ENCODE measurements around the gene PYY. TPM values are rescaled to one million over a fixed set of nuclear protein-coding genes. Genes with fewer than 3 reads are reported as not detected.

The PYY gene
- total and polyA plus RNA-seq, 2 donors from 2014 or later: not detected

DNA sequence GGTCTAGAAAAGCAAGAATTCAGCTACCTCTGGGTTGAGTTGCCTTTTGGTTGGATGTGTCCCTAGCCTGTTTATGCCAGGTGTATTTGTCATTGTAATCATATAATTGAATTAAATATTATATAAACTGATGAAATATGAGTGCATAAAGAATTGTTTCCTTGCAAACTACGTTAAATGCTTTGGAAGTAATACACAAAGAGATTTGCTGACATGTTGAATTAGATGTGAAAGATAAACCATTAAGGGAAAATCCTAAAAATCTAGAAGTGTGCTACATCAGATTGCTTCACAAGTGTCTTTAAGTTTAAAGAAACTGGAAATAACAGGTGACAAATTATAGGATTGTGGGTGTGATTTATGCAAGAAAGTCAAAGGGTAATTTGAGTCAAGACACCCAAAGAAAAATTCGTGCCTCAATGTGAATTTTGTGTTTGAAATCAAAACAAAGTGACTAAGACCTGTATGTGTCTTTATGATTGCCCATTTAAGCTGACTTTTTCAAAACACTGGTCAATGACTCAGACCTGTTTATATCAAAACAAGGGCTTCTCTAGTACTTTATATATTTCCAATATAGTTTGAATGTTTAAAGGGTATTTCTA is 5.1 kb upstream of the PYY start:
- Histone ChIP-seq H3K27ac (ENCODE audit: low read depth in 2 of 2, low read length in 2 of 2) (no peak overlapping the region), H3K9ac (ENCODE audit: low read length in 3 of 3) (no peak overlapping the region), H3K27me3 (ENCODE audit: control insufficient read depth, insufficient read depth, low read length) (no peaks in the 10 kb centered on the region), H3K4me1 (ENCODE audit: control insufficient read depth in 2 of 3, insufficient read depth in 2 of 3, low read depth in 1 of 3, low read length in 3 of 3) (no peaks in the 10 kb centered on the region), H3K9me3 (ENCODE audit: control insufficient read depth in 2 of 3, insufficient read depth in 1 of 3, low read length in 3 of 3) (no peaks in the 10 kb centered on the region), H3K36me3 (ENCODE audit: control insufficient read depth in 2 of 3, insufficient read depth in 3 of 3, low read length in 3 of 3) (no peaks in the 10 kb centered on the region), H3K4me3 (ENCODE audit: low read length in 3 of 3) (no peak overlapping the region)
- DNase-seq: no peak
- no peak for FAIRE-seq
- TF ChIP-seq, protein P1, sequence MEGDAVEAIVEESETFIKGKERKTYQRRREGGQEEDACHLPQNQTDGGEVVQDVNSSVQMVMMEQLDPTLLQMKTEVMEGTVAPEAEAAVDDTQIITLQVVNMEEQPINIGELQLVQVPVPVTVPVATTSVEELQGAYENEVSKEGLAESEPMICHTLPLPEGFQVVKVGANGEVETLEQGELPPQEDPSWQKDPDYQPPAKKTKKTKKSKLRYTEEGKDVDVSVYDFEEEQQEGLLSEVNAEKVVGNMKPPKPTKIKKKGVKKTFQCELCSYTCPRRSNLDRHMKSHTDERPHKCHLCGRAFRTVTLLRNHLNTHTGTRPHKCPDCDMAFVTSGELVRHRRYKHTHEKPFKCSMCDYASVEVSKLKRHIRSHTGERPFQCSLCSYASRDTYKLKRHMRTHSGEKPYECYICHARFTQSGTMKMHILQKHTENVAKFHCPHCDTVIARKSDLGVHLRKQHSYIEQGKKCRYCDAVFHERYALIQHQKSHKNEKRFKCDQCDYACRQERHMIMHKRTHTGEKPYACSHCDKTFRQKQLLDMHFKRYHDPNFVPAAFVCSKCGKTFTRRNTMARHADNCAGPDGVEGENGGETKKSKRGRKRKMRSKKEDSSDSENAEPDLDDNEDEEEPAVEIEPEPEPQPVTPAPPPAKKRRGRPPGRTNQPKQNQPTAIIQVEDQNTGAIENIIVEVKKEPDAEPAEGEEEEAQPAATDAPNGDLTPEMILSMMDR (IDR thresholded peaks at IDR 0.05; ENCODE audit: borderline replicate concordance, extremely low read depth, insufficient read depth): no peak
- intact Hi-C loops (cut with DNase I): no loop called here

DNA sequence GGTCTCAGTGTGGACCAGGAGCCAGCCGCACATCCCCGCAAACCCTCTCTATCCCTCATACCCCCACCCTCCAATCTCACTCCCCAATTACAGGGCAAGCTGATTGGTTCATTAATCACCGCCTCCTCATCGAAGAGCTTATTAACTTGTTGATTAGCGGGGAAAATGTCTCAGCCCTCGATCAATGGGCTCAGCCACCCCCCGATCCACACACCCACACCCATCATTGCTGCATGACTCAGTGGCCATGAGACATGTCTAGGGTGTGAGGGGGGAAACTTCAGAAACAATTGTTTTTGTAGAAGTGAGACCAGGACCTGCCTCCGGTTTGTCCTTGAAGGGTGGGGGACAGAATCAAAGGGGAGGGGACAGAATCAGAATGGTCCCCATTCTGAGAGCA is 2.5 kb upstream of the PYY start:
- no peak overlapping the region for H3K9ac ChIP-seq (ENCODE audit: low read length in 3 of 3)
- FAIRE-seq (no peak), DNase-seq (peak in 1 of 5 donors; percentile 8)
- TF ChIP-seq, protein P1 (IDR thresholded peaks at IDR 0.05; ENCODE audit: borderline replicate concordance, extremely low read depth, insufficient read depth): no peak
- H3K27ac ChIP-seq (ENCODE audit: low read depth in 2 of 2, low read length in 2 of 2): no peak overlapping the region
- H3K4me1 ChIP-seq (ENCODE audit: control insufficient read depth in 2 of 3, insufficient read depth in 2 of 3, low read depth in 1 of 3, low read length in 3 of 3): peaks cover 0 to 7% (median 0%) of the 10 kb centered on the region in 3 donors
- H3K9me3 ChIP-seq (ENCODE audit: control insufficient read depth in 2 of 3, insufficient read depth in 1 of 3, low read length in 3 of 3): no peaks in the 10 kb centered on the region
- no peak overlapping the region for H3K4me3 ChIP-seq (ENCODE audit: low read length in 3 of 3)
- intact Hi-C loops (cut with DNase I): no loop called here
- H3K27me3 ChIP-seq (ENCODE audit: control insufficient read depth, insufficient read depth, low read length): peaks cover 12% of the 10 kb centered on the region
- H3K36me3 ChIP-seq (ENCODE audit: control insufficient read depth in 2 of 3, insufficient read depth in 3 of 3, low read length in 3 of 3): no peaks in the 10 kb centered on the region

DNA sequence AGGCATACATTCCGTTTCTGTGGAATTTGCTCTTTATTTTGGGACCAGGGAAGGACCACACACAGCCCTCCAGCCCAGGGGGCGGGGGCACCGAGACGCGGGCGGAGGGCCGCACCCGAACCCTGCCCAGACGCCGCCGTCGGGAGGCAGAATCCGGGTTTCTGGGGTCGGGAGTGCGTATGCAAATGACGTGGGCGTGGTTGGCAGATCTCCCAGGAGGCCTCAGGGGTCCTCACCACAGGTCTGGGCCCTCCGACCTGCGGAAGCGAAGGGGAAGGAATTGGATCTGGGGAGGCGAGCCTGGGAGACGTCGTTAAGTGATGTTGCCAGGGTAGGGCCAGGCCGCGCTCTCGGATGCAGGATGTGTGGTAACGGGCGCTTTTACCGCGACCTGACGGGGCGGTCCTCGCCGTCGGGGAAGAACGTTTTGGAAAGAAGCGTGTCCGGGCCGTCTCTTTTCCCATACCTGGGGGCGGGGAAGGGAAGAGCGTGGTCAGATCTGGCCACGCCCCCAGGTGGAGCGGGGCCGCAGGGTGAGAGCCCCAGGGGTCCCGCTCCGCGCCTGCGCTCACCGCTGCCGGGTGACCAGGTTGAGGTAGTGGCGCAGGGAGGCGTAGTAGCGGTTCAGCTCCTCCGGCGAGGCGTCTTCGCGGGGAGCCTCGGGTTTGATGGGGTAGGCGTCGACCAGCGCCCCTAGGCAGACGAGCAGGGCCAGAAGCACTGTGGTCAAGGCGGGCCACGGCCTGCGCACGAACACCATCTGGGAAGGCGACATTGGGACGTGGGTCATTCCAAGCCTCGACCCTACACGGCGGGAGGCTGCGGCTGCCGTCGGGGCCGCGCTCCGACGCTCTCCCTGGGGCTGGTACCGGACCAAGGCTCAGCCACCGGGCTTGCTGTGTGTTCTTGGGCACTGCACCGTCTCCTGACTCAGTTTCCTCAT is 745 bp downstream of the PYY start:
- Histone ChIP-seq H3K9me3 (ENCODE audit: control insufficient read depth in 2 of 3, insufficient read depth in 1 of 3, low read length in 3 of 3) (no peaks in the 10 kb centered on the region), H3K9ac (ENCODE audit: low read length in 3 of 3) (no peak overlapping the region), H3K27ac (ENCODE audit: low read depth in 2 of 2, low read length in 2 of 2) (no peak overlapping the region), H3K4me1 (ENCODE audit: control insufficient read depth in 2 of 3, insufficient read depth in 2 of 3, low read depth in 1 of 3, low read length in 3 of 3) (peaks cover 0 to 7% (median 0%) of the 10 kb centered on the region in 3 donors), H3K4me3 (ENCODE audit: low read length in 3 of 3) (no peak overlapping the region), H3K27me3 (ENCODE audit: control insufficient read depth, insufficient read depth, low read length) (peaks cover 12% of the 10 kb centered on the region), H3K36me3 (ENCODE audit: control insufficient read depth in 2 of 3, insufficient read depth in 3 of 3, low read length in 3 of 3) (no peaks in the 10 kb centered on the region)
- DNase-seq: peak; percentile 44 to 73 (median 66)
- no peak for FAIRE-seq
- intact Hi-C loops (cut with DNase I): no loop called here
- TF ChIP-seq, protein P1 (IDR thresholded peaks at IDR 0.05; ENCODE audit: borderline replicate concordance, extremely low read depth, insufficient read depth): no peak
